Measurements from ENCODE around the gene DNAI2.

The DNAI2 gene

GRCh38 chr17:74274060-74274708, at the start of gene DNAI2:
TSS of gene DNAI2 (plus strand) at chr17:74274234. CDS start at chr17:74281818, 7,584 bp downstream.
- DNase-seq, result peak; percentile 5 to 16

- DNase-seq, result no peak
Measured at GRCh38 chr17:74224959-74225725, 48.9 kb upstream of the DNAI2 start.

GRCh38 chr17:74226252-74226651, 47.8 kb upstream of the DNAI2 start:
- no peak for DNase-seq

- DNase-seq, result no peak
Measured at GRCh38 chr17:74227271-74228080, 46.6 kb upstream of the DNAI2 start.

GRCh38 chr17:74228306-74228978, 45.6 kb upstream of the DNAI2 start:
- no peak for DNase-seq

GRCh38 chr17:74230896-74231295, 43.1 kb upstream of the DNAI2 start:
- no peak for DNase-seq

- DNase-seq, result no peak
Measured at GRCh38 chr17:74231928-74232907, 41.8 kb upstream of the DNAI2 start.

GRCh38 chr17:74233937-74234336, 40.1 kb upstream of the DNAI2 start:
- no peak for DNase-seq

- no peak for DNase-seq
Measured at GRCh38 chr17:74234486-74234885, 39.5 kb upstream of the DNAI2 start.

- DNase-seq, result no peak
Measured at GRCh38 chr17:74235040-74235581, 38.9 kb upstream of the DNAI2 start.

- no peak for DNase-seq
Measured at GRCh38 chr17:74235911-74236371, 38.1 kb upstream of the DNAI2 start.

- DNase-seq, result no peak
Measured at GRCh38 chr17:74237321-74237720, 36.7 kb upstream of the DNAI2 start.

- no peak for DNase-seq
Measured at GRCh38 chr17:74239172-74239571, 34.9 kb upstream of the DNAI2 start.

GRCh38 chr17:74240618-74241205, 33.3 kb upstream of the DNAI2 start:
- no peak for DNase-seq

- no peak for DNase-seq
Measured at GRCh38 chr17:74241431-74241830, 32.6 kb upstream of the DNAI2 start.

GRCh38 chr17:74241847-74242246, 32.2 kb upstream of the DNAI2 start:
- no peak for DNase-seq

GRCh38 chr17:74243013-74243755, 30.9 kb upstream of the DNAI2 start:
- DNase-seq, result no peak

GRCh38 chr17:74244128-74244527, 29.9 kb upstream of the DNAI2 start:
- DNase-seq, result no peak

- DNase-seq, result no peak
Measured at GRCh38 chr17:74244548-74244947, 29.5 kb upstream of the DNAI2 start.

- no peak for DNase-seq
Measured at GRCh38 chr17:74245145-74245831, 28.7 kb upstream of the DNAI2 start.
